ENCODE measurements around the gene ZNF211.

The ZNF211 gene

DNA sequence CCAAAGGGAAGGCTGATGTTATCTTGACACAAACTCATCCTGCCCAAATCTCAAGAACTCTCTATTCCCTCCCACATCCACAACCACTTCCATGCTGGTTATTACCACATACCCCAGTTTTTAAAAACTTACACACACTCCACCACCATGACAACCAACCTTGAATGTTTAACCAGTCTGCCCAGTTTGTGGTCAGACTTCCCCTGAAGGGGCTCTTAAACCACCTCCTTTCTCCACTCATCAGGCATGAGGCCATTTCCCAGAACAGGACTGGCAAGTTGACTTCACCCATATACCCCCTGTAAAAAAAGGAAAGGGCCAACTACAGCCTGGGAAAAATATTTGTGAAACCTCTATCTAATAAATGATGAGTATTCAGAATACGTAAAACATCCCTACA is 23.4 kb downstream of the ZNF211 start:
- no peak for DNase-seq (ENCODE audit: low read depth)

GRCh38 chr19:57664269-57665127 is 31.5 kb downstream of the ZNF211 start:
- DNase-seq (ENCODE audit: low read depth), result peak; percentile 38

DNA sequence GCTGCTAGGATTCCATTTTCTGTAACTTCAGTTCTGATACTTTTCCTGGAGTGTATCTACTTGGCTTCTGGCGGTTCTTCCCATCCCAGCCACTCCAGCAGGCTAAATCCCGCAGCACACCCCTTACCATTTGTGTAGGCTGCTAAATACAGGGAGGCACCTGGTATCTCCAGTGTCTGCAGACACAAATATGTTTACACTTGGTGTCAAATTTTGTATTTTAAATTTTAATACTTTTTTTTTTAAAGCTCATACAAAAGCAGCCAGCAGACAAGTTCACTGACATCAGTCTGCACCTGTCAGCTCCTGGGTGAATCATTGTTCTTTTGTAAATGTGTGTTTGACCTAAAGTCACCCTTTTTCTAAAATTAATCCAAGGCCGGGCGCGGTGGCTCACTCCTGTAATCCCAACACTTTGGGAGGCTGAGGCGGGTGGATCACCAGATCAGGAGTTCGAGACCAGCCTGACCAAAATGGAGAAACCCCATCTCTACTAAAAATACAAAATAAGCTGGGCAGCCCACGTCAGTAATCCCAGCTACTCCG is 32.4 kb downstream of the ZNF211 start:
- no peak for DNase-seq (ENCODE audit: low read depth)

GRCh38 chr19:57667228-57667627 is 34.3 kb downstream of the ZNF211 start:
- DNase-seq (ENCODE audit: low read depth), result no peak

- no peak for DNase-seq (ENCODE audit: low read depth)
Observed at GRCh38 chr19:57668635-57669034, 35.7 kb downstream of the ZNF211 start, which contains the start of gene ZSCAN4. ZSCAN4 (plus strand) TSS chr19:57668935; CDS start chr19:57676146, 7,211 bp downstream.

DNA sequence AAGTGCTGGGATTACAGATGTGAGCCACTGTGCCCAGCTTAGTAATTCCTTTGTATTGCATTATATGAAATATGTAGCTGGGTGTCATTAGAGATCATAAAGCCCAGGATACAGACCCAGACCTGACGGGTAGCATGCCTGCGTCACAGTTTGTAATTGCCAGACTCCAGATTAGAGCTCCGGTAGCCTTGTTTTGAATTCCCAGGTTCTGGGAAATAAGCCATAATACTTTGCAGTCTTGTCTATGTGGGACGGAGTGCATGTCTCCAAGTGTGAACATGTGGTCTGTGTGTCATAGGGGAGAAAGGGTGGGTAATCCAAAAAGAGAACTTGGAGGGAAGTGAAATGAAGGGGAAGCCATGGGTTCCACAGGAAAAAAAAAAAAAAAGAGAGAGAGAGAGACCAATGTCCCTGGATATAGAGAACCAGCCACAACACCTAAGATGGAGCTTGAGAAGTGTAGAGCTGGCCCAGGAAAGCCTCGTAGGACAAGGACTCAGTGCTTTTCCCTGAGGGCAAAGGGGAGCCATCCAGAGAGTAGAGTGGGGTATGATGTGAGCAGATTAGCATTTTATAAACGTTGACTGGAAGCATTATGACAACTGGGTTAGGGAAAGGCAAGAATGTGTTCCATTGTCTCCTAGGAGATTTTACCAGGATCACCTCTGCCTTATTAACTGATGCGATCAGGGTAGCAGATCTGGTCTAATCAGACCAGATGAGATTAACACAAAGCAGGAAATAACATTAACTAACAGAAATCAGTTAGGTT is 38.3 kb downstream of the ZNF211 start:
- DNase-seq (ENCODE audit: low read depth), result no peak

GRCh38 chr19:57672466-57672865 is 39.5 kb downstream of the ZNF211 start:
- no peak for DNase-seq (ENCODE audit: low read depth)

GRCh38 chr19:57675881-57676280 is 42.9 kb downstream of the ZNF211 start:
- no peak for DNase-seq (ENCODE audit: low read depth)

DNA sequence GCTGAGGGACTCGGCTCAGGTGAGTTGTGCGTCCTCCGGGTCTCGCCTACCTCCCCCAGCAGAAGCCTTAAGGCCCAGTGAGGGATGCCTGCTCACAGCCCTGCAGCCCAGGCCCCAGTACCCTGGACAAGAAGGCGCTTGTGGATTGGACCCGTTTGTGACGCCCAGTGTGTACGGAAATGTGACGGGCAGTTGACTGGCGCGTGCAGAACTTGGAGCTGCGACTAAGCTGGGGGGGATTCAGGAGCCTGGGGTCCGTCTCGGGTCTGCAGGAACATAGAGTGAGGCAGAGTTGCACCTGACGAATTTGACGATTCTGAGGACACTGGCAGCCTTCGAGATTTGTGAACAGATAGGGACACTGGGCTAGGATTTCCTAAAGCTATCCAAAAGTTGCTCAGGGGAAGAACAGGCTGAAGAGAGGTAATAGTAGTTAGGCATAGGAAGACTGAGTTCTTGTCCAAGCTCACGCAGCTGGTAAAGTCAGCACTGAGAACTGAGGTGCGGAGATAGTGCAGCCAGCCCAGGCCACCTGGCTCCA is 49.3 kb downstream of the ZNF211 start:
- peak; percentile 16 for DNase-seq (ENCODE audit: low read depth)

DNA sequence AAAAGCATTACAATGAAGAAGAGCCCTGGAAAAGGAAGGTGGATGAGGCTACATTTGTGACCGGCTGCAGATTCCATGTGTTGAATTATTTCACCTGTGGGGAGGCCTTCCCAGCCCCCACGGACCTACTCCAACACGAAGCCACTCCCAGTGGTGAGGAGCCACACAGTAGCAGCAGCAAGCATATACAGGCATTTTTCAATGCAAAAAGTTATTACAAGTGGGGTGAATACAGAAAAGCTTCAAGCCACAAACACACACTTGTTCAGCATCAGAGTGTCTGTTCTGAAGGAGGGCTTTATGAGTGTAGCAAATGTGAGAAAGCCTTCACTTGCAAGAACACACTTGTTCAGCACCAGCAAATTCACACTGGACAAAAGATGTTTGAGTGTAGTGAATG is 53.8 kb downstream of the ZNF211 start:
- no peak for DNase-seq (ENCODE audit: low read depth)

DNA sequence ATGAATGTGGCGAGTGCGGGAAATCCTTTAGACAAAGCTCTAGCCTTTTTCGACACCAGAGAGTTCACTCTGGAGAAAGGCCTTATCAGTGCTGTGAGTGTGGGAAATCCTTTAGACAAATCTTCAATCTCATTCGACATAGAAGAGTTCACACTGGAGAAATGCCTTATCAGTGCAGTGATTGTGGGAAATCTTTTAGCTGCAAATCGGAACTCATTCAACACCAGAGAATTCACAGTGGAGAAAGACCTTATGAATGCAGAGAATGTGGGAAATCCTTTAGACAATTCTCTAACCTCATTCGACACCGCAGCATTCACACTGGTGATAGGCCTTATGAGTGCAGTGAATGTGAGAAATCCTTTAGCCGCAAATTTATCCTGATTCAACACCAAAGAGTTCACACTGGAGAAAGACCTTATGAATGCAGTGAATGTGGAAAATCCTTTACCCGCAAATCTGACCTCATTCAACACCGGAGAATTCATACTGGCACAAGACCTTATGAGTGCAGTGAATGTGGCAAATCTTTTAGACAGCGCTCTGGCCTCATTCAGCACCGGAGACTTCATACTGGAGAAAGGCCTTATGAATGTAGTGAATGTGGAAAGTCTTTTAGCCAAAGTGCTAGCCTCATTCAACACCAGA is 54.5 kb downstream of the ZNF211 start:
- DNase-seq (ENCODE audit: low read depth), result no peak

DNA sequence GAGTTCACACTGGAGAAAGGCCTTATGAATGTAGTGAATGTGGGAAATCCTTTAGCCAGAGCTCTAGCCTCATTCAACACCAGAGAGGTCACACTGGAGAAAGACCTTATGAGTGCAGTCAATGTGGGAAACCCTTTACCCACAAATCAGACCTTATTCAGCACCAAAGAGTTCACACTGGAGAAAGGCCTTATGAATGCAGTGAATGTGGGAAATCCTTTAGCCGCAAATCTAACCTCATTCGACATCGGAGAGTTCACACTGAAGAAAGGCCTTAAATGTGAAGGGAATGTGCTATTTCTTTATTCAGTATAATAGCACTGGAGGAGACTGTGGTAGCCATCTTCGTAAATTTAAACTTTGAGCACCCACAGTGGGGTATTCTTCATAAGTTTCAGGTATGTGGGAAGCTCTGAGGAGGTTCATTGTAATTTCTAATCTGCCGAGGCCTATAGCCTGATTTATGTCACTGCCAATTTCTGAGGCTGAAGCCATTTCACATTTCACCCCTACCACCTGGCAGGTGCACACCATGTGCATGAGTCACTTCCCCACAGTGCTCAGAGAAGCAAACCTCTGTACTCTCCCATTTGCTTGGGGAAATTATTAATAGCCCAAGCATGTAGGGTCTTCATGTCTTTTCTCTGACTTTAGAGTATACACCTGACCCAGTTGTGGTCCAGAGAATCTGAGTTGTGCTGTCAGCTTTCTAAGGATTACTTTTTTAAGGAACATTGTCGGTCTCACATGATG is 55.2 kb downstream of the ZNF211 start:
- no peak for DNase-seq (ENCODE audit: low read depth)

- DNase-seq (ENCODE audit: low read depth), result no peak
Observed at GRCh38 chr19:57689750-57690149, 56.8 kb downstream of the ZNF211 start.
